Heart left ventricle (tissue), 13 donors: ENCODE data around the gene KCNIP3.

Experiments
- POLR2A ChIP-seq, 2 donors: fragments of 450-650 bp; IDR thresholded peaks; one replicate each; pipeline ENCODE4 v1.6.1; 2017; ENCODE audit warnings: antibody characterized with exemption in 2 of 2, mild to moderate bottlenecking in 2 of 2, moderate library complexity in 2 of 2
- TF ChIP-seq, protein P1 (sequence below), 12 donors: fragments of 200-600 bp; sonication (generic) in 4 of 12; IDR thresholded peaks; one replicate each; pipeline versions ENCODE4 v1.5.0 to v1.8.0; 2018 to 2022; ENCODE audit warnings: antibody characterized with exemption in 12 of 12, mild to moderate bottlenecking in 5 of 12
- donor health status: ischemic (EF 13 %, LVEDD 7.1; RV severe dilation, severe dysfunction).
- donor health status: DM: no; HTN: yes; CAD: no.
- donor health status: DM: no; HTN: no; CAD: no.
- donor health status: ischemic (EF 25% LVEDD 6.9; RV normal size, moderate dysfunction).
- donor health status: ischemic (EF 25% LVEDD 5.7; RV mildly dilated, moderate dysfunction).
- donor health status: ischemic (EF 35%, LVEDD 5.7; RV mildly dilated, moderate dysfunction).
- donor health status: nonischemic (EF 11% LVEDD 7.7; RV severe dilation, severe dysfunction).
- donor health status: DM: yes; HTN: yes; CAD: no.
- donor health status: PGD.
- donor health status: ischemic (EF 29% LVEDD 5.4; RV normal size, mild dysfunction).
- donor health status: nonischemic (EF 23%, LVEDD 6.1; RV moderate dilation, normal function).

GRCh38 chr2:95343429-95344214, 46.5 kb downstream of the KCNIP3 start:
- TF ChIP-seq, protein P1, sequence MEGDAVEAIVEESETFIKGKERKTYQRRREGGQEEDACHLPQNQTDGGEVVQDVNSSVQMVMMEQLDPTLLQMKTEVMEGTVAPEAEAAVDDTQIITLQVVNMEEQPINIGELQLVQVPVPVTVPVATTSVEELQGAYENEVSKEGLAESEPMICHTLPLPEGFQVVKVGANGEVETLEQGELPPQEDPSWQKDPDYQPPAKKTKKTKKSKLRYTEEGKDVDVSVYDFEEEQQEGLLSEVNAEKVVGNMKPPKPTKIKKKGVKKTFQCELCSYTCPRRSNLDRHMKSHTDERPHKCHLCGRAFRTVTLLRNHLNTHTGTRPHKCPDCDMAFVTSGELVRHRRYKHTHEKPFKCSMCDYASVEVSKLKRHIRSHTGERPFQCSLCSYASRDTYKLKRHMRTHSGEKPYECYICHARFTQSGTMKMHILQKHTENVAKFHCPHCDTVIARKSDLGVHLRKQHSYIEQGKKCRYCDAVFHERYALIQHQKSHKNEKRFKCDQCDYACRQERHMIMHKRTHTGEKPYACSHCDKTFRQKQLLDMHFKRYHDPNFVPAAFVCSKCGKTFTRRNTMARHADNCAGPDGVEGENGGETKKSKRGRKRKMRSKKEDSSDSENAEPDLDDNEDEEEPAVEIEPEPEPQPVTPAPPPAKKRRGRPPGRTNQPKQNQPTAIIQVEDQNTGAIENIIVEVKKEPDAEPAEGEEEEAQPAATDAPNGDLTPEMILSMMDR (IDR thresholded peaks at IDR 0.05) = no peak
- TF ChIP-seq POLR2A (IDR thresholded peaks at IDR 0.05) = no peak
